HG02610 (cell line): Measurements from ENCODE around the gene KDM5A.
"Not testable (repeated sequence)": the region's sequence is repeated elsewhere in the genome, so short reads cannot be mapped to it uniquely, and the experiment has no call there.

ENCODE experiments used
- ATAC-seq: cut with Tn5 transposase; IDR thresholded peaks from one replicate; pipeline ENCODE4 v1.9.1; 2021; ENCODE audit warnings: mild to moderate bottlenecking, moderate library complexity; ENCODE audit not compliant: unreplicated experiment

KDM5A gene

DNA sequence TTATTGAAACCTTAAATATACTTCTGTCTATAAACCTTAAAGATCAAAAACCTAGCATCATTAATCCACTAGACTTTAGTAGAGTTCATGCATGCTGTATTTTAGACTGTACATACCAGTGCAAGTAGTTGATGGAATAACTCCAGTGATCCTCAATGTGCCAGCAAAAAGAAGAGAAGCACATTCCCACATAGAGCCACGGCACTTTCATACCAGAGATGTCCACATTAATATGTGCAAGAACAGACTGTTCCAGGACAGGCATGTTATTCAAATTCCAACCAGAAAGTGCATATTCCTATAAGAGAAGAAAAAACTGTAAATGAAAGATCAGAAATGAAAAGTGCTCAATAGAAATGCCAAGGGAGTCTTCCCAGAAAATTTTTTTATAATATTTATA is 55.0 kb downstream of the KDM5A start:
- no peak for ATAC-seq

DNA sequence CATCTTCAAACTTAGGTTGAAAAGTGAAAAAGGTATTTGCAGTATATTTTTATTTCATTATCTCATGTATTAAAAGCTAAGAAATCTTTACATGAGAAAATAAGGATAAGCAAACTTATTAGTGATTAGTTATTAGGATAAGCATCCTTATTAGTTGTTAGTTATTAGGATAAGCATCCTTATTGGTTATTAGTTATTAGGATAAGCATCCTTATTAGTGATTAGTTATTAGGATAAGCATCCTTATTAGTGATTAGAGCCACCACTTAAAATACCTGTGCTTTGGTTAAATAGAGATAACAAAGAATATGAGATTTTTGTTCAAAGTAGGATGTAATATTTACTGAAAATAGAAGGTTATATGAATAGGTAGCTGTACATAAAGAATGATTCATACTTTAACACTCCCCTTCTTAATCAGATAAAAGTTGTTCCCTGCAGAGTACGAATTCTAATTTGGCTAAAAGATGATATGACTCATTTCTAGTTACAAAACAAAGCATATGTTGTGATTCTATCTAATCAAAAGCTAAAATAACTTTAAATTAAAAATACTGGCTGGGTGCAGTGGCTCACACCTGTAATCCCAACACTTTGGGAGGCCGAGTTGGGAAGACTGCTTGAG is 56.4 kb downstream of the KDM5A start:
- ATAC-seq, result no peak

DNA sequence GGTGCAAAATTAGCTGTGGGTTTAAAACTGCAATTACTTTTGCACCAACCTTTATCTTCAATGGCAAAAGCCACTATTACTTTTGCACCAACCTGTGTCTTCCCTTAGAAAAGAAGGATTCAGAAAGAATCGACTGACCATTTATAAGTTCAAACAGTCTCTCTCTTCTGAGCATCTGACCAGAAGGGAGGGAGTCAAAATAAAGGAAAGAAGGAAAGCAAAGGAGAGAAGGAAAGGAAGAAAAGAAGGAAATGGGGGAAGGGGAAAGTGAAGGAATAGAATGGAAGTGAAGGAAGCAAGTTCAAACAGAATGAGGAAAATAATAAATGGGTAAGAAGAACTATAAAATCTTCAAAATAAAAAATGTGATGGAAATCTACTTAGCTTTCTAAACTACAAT is 57.8 kb downstream of the KDM5A start:
- no peak for ATAC-seq

DNA sequence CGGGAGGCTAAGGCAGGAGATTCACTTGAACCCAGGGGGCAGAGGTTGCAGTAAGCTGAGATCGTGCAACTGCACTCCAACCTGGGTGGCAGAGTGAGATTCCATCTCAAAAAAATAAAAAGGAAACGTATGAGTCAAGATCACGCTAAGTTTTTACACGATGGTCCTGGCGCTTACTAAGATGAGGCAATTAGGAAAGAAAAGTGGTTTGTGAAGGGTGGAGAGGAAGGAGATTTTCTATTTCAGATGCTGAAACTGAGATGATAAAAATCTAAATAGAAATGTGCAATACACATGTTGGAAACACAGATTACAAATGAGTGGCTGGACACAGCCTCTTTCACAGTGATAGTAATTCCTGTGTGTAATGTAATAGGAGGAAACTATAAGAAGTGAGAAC is 63.2 kb downstream of the KDM5A start:
- ATAC-seq, result no peak

DNA sequence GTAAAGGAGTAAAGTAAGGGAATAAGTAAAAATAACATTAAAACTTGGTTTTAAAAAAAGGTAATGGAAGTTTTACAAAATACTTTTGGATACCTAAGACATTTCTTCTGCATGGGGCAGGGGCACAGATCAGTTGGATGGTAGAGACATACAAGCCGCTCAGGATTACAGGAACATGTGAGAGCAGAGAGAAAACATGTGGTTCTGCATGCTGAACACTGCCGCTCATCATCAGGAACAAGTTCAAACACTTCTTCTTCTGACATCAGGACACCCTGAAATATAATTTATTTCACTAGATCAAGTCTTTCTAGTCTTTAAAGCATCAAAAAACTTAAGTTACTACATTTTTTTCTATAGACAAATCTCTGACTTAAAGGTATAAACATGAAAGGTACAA is 65.6 kb downstream of the KDM5A start:
- no peak for ATAC-seq

DNA sequence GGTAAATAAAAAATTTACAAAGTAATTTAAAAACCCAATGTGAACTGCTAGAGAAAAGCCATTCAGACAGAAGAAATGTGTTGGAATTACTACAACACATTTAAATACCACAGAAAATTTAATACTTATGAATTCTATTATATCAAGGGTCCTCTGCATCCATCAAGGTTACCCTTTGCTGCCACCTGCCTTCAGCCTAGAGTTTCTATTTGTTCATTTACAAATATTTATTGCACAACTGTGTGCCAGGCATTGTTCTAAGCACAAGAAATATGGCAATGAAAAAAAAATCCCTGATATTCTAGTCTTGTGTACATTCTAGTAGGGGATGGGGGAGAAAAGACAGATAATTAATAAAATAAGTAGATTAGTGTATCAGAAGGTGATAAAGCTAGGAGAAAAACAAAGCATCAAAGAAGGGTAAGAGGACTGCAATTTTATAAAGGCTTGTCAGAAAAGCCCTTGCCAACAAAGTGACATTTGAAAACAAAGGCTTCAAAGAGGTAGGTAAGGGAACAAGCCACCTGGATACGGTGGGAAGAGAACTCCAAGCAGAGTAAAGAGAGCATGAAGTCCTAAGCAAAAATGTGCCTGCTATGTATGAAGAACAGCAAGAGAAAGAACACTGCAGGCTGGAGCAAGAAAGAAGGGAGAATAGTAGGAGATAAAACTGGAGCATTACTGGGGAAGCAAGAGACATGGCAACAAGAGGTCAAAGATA is 67.4 kb downstream of the KDM5A start:
- no peak for ATAC-seq

DNA sequence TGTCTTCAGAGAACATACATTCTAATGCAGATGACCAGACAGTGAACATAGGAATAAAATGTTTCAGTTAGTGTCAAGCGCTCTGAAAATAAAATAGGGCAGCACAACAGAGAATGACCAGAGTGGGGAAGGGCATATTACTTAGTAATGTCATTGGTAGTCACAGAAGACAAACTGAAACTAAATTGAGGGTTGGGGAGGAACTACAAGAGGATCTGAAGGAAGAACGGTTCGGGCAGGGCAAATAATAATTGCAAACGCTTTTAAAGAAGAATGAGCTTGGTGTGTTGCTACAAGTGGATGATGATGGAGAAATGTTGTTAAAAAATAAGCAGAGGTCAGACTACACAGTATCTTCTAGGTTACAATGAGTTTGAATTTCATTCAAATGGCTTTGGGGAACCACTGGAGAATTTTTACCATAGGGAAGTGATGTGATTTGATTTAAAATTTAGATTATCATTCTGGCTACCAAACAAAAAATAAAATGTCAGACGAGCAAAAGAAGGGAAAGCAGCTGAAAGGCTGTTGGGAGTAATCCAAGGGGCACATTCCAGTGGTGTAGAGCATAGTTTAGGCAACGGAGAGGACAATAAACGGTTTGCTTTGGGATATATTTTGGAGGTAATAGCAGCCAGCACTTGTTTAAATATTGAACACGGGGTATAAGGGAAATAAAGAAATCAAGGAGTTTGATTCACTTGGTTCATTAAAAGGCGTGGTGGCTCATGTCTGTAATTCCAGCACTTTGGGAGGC is 70.2 kb downstream of the KDM5A start:
- ATAC-seq, result no peak

DNA sequence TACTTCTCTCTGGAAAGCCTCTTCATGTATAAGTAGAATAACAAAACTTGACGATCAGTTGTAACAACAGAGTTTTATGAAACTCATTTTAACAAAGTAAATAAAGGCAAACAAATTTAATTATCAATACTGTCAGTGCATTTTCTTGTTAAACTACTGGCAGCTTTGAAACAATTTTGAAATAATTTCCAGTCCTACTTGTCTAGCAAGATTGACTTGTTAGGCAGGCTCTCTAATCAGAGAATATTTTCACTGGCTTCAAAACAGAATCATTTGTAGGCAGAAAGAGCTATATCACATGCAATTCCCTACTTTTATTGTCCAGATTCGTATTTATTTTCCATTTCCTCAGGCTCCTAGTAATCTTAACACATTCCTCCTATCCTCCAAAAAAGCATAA is 80.6 kb downstream of the KDM5A start:
- ATAC-seq, result no peak

DNA sequence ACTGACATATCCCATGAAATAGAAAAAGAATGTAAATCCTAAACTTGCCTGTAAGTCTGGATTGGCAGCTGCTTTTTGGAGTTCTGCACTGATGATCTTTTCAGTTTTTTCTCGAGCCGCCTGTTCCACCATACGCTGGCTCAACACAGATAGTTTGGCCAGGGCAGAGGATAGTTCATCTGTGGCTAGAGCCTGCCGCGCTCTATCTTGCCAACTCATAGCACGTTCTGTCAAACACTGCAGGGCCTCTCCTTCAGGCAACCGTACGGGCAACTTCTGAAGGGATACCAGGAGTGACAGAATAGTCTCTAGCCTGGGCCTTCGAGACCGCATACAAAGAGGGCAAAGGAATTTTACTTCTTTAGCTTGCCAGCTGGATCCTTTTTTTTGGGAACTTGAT is 81.7 kb downstream of the KDM5A start:
- ATAC-seq, result no peak

DNA sequence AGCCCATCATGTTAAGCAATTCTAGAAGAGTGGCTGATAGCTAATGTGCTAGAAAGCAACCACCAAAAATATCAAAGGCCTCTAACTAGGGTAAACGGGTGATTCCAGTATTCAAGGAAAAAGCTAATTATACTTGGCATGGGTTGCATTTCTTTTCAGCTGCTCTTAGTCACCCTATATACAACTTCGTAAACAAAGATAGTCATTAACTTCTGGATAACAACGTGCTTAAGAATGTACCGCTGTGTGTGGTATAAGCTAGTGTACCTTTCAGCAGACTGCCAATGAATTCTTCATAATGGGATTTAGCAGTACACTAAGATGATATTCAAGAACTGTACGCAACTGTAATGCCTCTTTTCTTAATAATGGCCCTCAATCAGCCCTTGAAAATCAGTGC is 84.3 kb downstream of the KDM5A start:
- ATAC-seq, result no peak

DNA sequence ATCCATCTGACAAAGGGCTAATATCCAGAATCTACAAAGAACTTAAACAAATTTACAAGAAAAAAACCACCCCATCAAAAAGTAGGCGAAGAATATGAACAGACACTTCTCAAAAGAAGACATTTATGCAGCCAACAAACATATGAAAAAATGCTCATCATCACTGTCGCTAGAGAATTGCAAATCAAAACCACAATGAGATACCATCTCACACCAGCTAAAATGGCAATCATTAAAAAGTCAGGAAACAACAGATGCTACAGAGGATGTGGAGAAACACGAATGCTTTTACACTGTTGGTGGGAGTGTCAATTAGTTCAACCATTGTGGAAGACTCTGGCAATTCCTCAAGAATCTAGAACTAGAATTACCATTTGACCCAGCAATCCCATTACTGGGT is 86.4 kb downstream of the KDM5A start:
- ATAC-seq, result not testable (repeated sequence)

DNA sequence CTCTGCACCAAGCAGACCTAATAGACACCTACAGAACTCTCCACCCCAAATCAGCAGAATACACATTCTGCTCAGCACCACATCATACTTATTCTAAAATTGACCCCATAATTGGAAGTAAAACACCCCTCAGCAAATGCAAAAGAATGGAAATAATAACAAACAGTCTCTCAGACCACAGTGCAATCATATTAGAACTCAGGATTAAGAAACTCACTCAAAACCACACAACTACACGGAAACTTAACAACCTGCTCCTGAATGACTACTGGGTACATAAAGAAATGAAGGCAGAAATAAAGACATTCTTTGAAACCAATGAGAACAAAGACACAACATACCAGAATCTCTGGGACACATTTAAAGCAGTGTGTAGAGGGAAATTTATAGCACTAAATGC is 89.0 kb downstream of the KDM5A start:
- ATAC-seq, result not testable (repeated sequence)

DNA sequence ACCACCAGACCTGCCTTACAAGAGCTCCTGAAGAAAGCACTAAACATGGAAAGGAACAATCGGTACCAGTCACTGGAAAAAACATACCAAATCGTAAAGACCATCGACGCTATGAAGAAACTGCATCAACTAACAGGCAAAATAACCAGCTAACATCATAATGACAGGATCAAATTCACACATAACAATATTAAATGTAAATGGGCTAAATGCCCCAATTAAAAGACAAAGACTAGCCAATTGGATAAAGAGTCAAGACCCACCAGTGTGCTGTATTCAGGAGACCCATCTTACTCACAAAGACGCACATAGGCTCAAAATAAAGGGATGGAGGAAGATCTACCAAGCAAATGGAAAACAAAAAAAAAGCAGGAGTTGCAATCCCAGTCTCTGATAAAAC is 89.6 kb downstream of the KDM5A start:
- not testable (repeated sequence) for ATAC-seq

DNA sequence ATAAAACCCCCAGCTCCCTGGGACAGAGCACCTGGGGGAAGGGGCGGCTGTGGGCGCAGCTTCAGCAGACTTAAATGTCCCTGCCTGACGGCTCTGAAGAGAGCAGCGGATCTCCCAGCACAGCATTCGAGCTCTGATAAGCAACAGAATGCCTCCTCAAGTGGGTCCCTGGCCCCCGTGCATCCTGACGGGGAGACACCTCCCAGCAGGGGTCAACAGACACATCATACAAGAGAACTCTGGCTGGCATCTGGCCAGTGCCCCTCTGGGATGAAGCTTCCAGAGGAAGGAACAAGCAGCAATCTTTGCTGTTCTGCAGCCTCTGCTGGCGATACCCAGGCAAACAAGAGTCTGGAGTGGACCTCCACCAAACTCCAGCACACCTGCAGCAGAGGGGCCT is 91.1 kb downstream of the KDM5A start:
- not testable (repeated sequence) for ATAC-seq

DNA sequence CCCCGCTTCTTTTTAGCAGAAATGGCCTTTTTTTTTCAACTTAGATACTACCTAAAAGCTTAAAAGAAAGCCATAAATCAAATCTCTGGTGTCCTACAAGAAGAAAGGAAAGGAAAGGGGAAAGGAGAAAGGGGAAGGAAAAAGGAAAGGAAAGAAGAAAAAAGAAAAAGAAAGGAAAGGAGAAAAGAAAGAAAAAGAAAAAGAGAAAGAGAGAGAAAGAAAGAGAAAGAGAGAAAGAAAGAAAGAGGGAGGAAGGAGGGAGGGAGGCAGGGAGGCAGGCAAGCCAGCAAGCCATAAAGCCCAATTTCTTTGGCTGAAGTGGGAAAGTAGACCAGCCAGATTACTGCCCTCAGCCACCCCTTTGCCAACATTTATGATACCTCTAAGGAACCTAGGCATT is 94.0 kb downstream of the KDM5A start:
- no peak for ATAC-seq

DNA sequence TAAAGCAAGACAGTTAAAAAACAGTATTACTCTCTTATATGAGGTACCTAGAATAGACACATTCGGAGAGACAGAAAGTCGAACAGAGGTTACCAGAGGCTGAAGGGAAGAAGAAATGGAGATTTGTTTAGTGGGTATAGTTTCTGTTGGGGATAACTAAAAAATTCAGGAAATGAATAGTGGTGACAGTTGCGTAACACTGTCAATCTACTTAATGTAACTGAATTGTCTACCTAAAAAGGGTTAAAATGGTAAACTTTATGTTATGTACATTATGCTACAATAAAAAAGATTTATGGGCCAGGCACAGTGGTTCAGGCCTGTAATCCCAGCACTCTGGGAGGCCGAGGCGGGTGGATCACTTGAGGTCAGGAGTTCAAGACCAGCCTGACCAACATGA is 95.9 kb downstream of the KDM5A start:
- ATAC-seq, result no peak

DNA sequence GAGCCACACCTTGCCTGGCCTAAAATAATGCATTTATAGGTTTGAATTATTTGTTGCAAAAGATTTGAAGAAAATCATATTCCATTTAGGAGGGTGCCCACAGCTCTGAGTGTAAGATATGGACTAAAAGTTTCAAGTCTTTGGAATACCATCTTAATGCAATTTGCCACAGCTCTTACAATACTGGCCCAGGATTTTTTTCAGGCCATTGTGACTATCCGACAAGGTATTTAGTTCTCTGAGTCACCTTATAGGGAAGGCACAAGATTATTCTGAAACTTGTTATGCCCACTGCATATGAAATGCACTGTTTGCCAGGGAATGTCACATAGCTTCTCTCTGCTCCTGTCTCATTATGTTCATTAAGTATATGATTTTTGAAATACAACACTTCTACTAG is 96.9 kb downstream of the KDM5A start:
- no peak for ATAC-seq

DNA sequence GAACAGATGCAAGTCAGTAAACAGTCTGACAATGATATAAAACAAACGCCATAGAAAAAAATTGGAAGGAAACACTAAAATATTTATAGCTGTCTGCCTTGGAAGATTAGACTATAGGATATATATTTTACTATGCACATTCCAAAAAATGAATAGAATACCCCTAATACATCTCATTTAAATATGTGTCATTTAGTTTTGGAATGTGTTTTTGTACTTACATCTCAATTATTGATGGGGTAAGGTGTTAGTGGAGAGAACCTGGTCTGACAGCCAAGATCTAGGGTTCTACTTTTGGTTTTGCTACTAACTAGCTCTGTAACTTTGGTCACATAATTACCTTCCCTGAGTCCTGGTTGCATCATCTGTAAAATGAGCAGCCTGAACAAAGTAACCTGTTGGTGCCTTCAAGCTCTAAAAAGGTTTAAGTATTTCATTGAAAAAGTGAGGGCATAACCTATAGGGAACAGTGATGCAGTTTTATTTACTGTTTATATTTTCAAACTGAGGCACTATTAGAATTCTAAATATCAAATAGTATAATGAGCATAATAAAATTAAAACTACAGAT is 97.9 kb downstream of the KDM5A start:
- ATAC-seq, result no peak

DNA sequence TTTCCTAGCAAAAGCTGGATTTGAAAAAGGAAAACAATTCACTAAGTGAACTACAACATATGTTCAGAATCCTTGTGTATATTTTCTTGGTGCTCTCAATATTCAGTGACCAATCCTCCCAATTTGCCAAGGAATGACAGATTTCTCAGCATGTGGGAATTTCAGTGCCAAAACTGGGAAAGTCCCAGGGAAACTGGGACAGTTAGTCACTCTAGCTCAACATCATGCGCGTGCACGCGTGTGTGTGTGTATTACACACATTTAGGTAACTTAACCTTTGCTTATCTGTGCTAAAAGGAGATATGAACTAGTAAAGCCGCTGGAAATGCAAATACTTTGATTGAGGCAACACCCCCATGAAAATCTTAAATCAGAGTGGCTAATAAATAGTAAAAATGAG is 100.4 kb downstream of the KDM5A start:
- no peak for ATAC-seq

DNA sequence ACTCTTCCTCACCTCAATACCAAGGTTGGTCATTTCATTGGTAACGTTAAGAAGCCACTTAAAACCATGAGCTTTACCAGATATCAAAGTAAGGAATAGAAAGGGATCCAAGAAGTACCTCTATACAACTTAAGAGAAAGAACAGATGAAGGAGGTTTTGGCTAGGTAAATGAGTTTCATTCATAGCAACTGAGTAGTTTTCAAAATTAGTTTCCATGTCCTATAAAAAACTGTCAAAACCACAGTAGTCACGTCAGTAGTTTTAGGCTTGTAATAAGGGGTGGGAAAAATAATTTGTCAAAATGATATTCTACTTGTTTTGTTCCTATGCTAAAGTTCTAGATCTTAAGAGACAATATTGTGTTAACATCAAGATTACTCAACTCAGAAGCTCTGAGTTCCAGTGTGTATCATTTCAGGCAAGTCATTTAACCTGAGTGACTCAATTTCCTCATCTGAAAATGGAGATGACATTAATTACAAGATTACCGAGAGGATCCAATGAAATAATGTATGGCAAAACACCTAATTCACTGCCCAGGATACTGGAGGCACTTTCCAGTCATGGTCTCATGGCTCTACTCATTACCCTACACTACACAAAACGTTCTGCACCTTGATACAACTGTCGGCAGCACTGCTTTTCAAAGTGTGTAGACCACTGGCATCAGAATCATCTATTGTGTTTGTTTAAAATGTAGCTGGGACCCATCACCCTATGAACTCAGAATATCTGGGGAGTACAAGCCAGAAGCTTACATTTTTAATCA is 102.4 kb downstream of the KDM5A start:
- ATAC-seq, result no peak

DNA sequence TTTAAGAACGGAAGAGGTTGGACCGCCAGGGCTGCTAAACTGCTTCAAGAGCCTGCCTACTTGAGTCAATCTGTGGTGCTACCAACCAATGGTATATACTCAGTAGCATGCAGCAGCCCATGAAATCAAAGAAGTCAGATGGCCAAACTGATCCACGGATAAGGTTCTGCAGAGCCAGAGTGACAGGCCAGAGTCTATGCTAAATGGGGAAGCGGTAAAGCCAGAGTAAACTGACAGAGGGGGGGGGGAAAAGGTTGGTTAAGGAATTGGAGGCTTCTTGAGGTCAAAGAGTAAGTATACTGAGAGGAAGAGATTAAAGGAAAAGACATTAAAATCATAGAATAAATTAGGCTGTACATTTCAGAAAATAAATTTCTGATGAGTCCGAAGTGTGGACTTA is 111.1 kb downstream of the KDM5A start:
- ATAC-seq, result no peak
